Measurements from ENCODE around the gene PLEKHO2. TPM values are rescaled to one million over a fixed set of nuclear protein-coding genes. Genes with fewer than 3 reads are reported as not detected.

The PLEKHO2 gene
- polyA plus RNA-seq, 1 donor, result 16.2 TPM

GRCh38 chr15:64902863-64903262 is 61.1 kb downstream of the PLEKHO2 start:
- H3K9me3 ChIP-seq (ENCODE audit: control insufficient read depth, low read depth, low read length), result peaks cover 3% of the 10 kb centered on the region
- no peak overlapping the region for H3K4me3 ChIP-seq (ENCODE audit: low read length)
- no peak for DNase-seq
- H3K36me3 ChIP-seq (ENCODE audit: control insufficient read depth, insufficient read depth, low read length), result no peaks in the 10 kb centered on the region
- no peaks in the 10 kb centered on the region for H3K27me3 ChIP-seq (ENCODE audit: control insufficient read depth, insufficient read depth, low read length)
- H3K27ac ChIP-seq (ENCODE audit: low read length), result no peak overlapping the region
- peaks cover under 1% of the 10 kb centered on the region for H3K4me1 ChIP-seq (ENCODE audit: control insufficient read depth, insufficient read depth, low read length)
- no CpG with 5 or more reads among the region's 4 CpGs for WGBS (ENCODE audit: insufficient coverage, low lambda C conversion rate)

- WGBS (ENCODE audit: insufficient coverage, low lambda C conversion rate), result no CpG with 5 or more reads among the region's 4 CpGs
- Histone ChIP-seq H3K4me3 (ENCODE audit: low read length) (no peak overlapping the region), H3K27me3 (ENCODE audit: control insufficient read depth, insufficient read depth, low read length) (no peaks in the 10 kb centered on the region), H3K9me3 (ENCODE audit: control insufficient read depth, low read depth, low read length) (peaks cover 3% of the 10 kb centered on the region), H3K4me1 (ENCODE audit: control insufficient read depth, insufficient read depth, low read length) (no peaks in the 10 kb centered on the region), H3K36me3 (ENCODE audit: control insufficient read depth, insufficient read depth, low read length) (no peaks in the 10 kb centered on the region), H3K27ac (ENCODE audit: low read length) (no peak overlapping the region)
- no peak for DNase-seq
Measured at GRCh38 chr15:64903326-64903950, 61.7 kb downstream of the PLEKHO2 start.

GRCh38 chr15:64904189-64904588 is 62.5 kb downstream of the PLEKHO2 start:
- no peaks in the 10 kb centered on the region for H3K4me1 ChIP-seq (ENCODE audit: control insufficient read depth, insufficient read depth, low read length)
- H3K9me3 ChIP-seq (ENCODE audit: control insufficient read depth, low read depth, low read length), result peaks cover 3% of the 10 kb centered on the region
- H3K36me3 ChIP-seq (ENCODE audit: control insufficient read depth, insufficient read depth, low read length), result no peaks in the 10 kb centered on the region
- no peak overlapping the region for H3K27ac ChIP-seq (ENCODE audit: low read length)
- no peaks in the 10 kb centered on the region for H3K27me3 ChIP-seq (ENCODE audit: control insufficient read depth, insufficient read depth, low read length)
- DNase-seq, result no peak
- WGBS (ENCODE audit: insufficient coverage, low lambda C conversion rate), result no CpG with 5 or more reads among the region's 4 CpGs
- H3K4me3 ChIP-seq (ENCODE audit: low read length), result no peak overlapping the region

- peak; percentile 69 to 73 for DNase-seq
- no CpG with 5 or more reads among the region's 30 CpGs for WGBS (ENCODE audit: insufficient coverage, low lambda C conversion rate)
Measured at GRCh38 chr15:64905119-64905831, 63.6 kb downstream of the PLEKHO2 start.

GRCh38 chr15:64905941-64906340 is 64.2 kb downstream of the PLEKHO2 start:
- DNase-seq, result no peak
- no CpG with 5 or more reads among the region's 9 CpGs for WGBS (ENCODE audit: insufficient coverage, low lambda C conversion rate)
- Histone ChIP-seq H3K4me1 (ENCODE audit: control insufficient read depth, insufficient read depth, low read length) (no peaks in the 10 kb centered on the region), H3K36me3 (ENCODE audit: control insufficient read depth, insufficient read depth, low read length) (no peaks in the 10 kb centered on the region), H3K9me3 (ENCODE audit: control insufficient read depth, low read depth, low read length) (peaks cover 3% of the 10 kb centered on the region), H3K27me3 (ENCODE audit: control insufficient read depth, insufficient read depth, low read length) (peaks cover 5% of the 10 kb centered on the region), H3K27ac (ENCODE audit: low read length) (no peak overlapping the region), H3K4me3 (ENCODE audit: low read length) (no peak overlapping the region)

More at GRCh38 chr15:64905119-64905831, 63.6 kb downstream of the PLEKHO2 start:
- Histone ChIP-seq H3K27me3 (ENCODE audit: control insufficient read depth, insufficient read depth, low read length) (no peaks in the 10 kb centered on the region), H3K4me3 (ENCODE audit: low read length) (peak overlapping the region; percentile 22), H3K9me3 (ENCODE audit: control insufficient read depth, low read depth, low read length) (peaks cover 3% of the 10 kb centered on the region), H3K4me1 (ENCODE audit: control insufficient read depth, insufficient read depth, low read length) (no peaks in the 10 kb centered on the region), H3K36me3 (ENCODE audit: control insufficient read depth, insufficient read depth, low read length) (no peaks in the 10 kb centered on the region), H3K27ac (ENCODE audit: low read length) (no peak overlapping the region)

GRCh38 chr15:64906402-64906801 is 64.7 kb downstream of the PLEKHO2 start:
- peaks cover 10% of the 10 kb centered on the region for H3K27me3 ChIP-seq (ENCODE audit: control insufficient read depth, insufficient read depth, low read length)
- no peak for DNase-seq
- no peak overlapping the region for H3K4me3 ChIP-seq (ENCODE audit: low read length)
- no CpG with 5 or more reads among the region's 3 CpGs for WGBS (ENCODE audit: insufficient coverage, low lambda C conversion rate)
- no peaks in the 10 kb centered on the region for H3K36me3 ChIP-seq (ENCODE audit: control insufficient read depth, insufficient read depth, low read length)
- no peak overlapping the region for H3K27ac ChIP-seq (ENCODE audit: low read length)
- H3K4me1 ChIP-seq (ENCODE audit: control insufficient read depth, insufficient read depth, low read length), result no peaks in the 10 kb centered on the region
- no peaks in the 10 kb centered on the region for H3K9me3 ChIP-seq (ENCODE audit: control insufficient read depth, low read depth, low read length)

GRCh38 chr15:64907991-64908390 is 66.3 kb downstream of the PLEKHO2 start:
- WGBS (ENCODE audit: insufficient coverage, low lambda C conversion rate), result 75% methylated on average over 1 of the region's 1 CpG
- Histone ChIP-seq H3K27ac (ENCODE audit: low read length) (no peak overlapping the region), H3K4me3 (ENCODE audit: low read length) (no peak overlapping the region), H3K27me3 (ENCODE audit: control insufficient read depth, insufficient read depth, low read length) (peaks cover 15% of the 10 kb centered on the region), H3K9me3 (ENCODE audit: control insufficient read depth, low read depth, low read length) (no peaks in the 10 kb centered on the region), H3K4me1 (ENCODE audit: control insufficient read depth, insufficient read depth, low read length) (peaks cover 4% of the 10 kb centered on the region), H3K36me3 (ENCODE audit: control insufficient read depth, insufficient read depth, low read length) (no peaks in the 10 kb centered on the region)
- no peak for DNase-seq

- Histone ChIP-seq H3K4me3 (ENCODE audit: low read length) (no peak overlapping the region), H3K9me3 (ENCODE audit: control insufficient read depth, low read depth, low read length) (no peaks in the 10 kb centered on the region), H3K36me3 (ENCODE audit: control insufficient read depth, insufficient read depth, low read length) (no peaks in the 10 kb centered on the region), H3K4me1 (ENCODE audit: control insufficient read depth, insufficient read depth, low read length) (peaks cover 4% of the 10 kb centered on the region), H3K27me3 (ENCODE audit: control insufficient read depth, insufficient read depth, low read length) (peaks cover 18% of the 10 kb centered on the region), H3K27ac (ENCODE audit: low read length) (no peak overlapping the region)
- no CpG with 5 or more reads among the region's 3 CpGs for WGBS (ENCODE audit: insufficient coverage, low lambda C conversion rate)
- DNase-seq, result no peak
Measured at GRCh38 chr15:64909546-64909945, 67.8 kb downstream of the PLEKHO2 start.

GRCh38 chr15:64911311-64912186 is 69.8 kb downstream of the PLEKHO2 start, which contains the start of gene ANKDD1A:
Gene ANKDD1A, plus strand, starts transcription at chr15:64911902. Its CDS starts 29 bp downstream, at chr15:64911931.
- Histone ChIP-seq H3K27me3 (ENCODE audit: control insufficient read depth, insufficient read depth, low read length) (peaks cover 18% of the 10 kb centered on the region), H3K27ac (ENCODE audit: low read length) (no peak within 1 kb of the TSS), H3K4me3 (ENCODE audit: low read length) (peak within 1 kb of the TSS; percentile 59), H3K36me3 (ENCODE audit: control insufficient read depth, insufficient read depth, low read length) (no peaks in the 10 kb centered on the region), H3K4me1 (ENCODE audit: control insufficient read depth, insufficient read depth, low read length) (peaks cover 4% of the 10 kb centered on the region), H3K9me3 (ENCODE audit: control insufficient read depth, low read depth, low read length) (no peaks in the 10 kb centered on the region)
- WGBS (ENCODE audit: insufficient coverage, low lambda C conversion rate), result no CpG with 5 or more reads among the region's 72 CpGs
- DNase-seq, result peak; percentile 49 to 74
